Measurements from ENCODE around the gene CD80. TPM values are rescaled to one million over a fixed set of nuclear protein-coding genes. Genes with fewer than 3 reads are reported as not detected.
"Not testable (repeated sequence)": the region's sequence is repeated elsewhere in the genome, so short reads cannot be mapped to it uniquely, and the experiment has no call there.

The CD80 gene
- total RNA-seq, 1 experiment from 2014 or later, result not detected

DNA sequence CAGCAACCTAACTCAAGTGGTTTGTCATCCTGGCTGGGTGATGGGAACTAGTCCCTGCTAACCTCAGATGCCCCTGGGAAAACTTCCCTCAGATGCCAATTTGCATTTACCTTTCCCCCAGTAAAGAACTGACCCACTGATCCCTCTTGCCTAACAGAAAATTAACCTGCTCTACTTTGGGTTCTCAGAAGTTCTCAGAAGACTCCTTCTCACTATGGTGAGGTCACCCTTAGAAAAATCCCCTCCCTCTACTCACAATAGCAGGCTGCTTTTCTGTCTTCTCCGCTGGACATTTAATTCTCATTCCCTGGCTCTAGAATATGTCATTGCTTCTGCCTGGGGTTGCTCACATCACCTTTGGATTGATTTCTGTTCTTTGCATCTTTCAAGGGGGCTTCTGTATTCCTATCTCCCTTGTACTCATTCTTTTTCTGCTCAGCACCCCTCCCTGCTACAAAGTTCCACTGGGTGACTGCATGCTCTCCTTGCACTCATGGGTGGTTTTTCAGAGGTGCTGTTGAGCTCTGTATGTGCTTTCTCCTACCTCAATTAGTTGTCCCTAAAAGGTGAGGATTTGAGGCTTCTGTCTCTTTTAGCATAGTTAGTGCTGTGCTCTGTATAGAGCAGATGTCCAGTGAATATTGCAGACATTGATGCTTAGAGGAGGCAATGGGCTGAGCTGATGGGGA is 39.1 kb upstream of the CD80 start:
- Mint-ChIP-seq H3K4me3 (ENCODE audit: unreplicated experiment) (no peak overlapping the region), H3K27ac (ENCODE audit: low read depth, unreplicated experiment) (no peak overlapping the region), H3K9me3 (ENCODE audit: unreplicated experiment) (no peaks in the 10 kb centered on the region), H3K4me1 (ENCODE audit: insufficient read depth, unreplicated experiment) (no peaks in the 10 kb centered on the region), H3K27me3 (ENCODE audit: insufficient read depth, unreplicated experiment) (no peaks in the 10 kb centered on the region), H3K36me3 (ENCODE audit: insufficient read depth, unreplicated experiment) (no peaks in the 10 kb centered on the region)
- CTCF ChIA-PET, result interaction anchor here (0.6 kb wide), 1 partner anchor 82 kb away, joined by 3 read pairs; no protein-coding TSS in a partner anchor
- DNase-seq (ENCODE audit: unreplicated experiment), result no peak
- no TSS peak for BruUV-seq (replicated peaks)
- POLR2A ChIA-PET, result no interaction called here
- no peak for TF ChIP-seq CTCF (IDR thresholded peaks at IDR 0.05; ENCODE audit: unreplicated experiment)
- intact Hi-C loops (cut with micrococcal nuclease), result no loop called here

- Mint-ChIP-seq H3K4me3 (ENCODE audit: unreplicated experiment) (no peak within 1 kb of the TSS), H3K4me1 (ENCODE audit: insufficient read depth, unreplicated experiment) (no peaks in the 10 kb centered on the region), H3K9me3 (ENCODE audit: unreplicated experiment) (no peaks in the 10 kb centered on the region), H3K27ac (ENCODE audit: low read depth, unreplicated experiment) (no peak within 1 kb of the TSS), H3K27me3 (ENCODE audit: insufficient read depth, unreplicated experiment) (no peaks in the 10 kb centered on the region), H3K36me3 (ENCODE audit: insufficient read depth, unreplicated experiment) (no peaks in the 10 kb centered on the region)
- no peak for TF ChIP-seq CTCF (IDR thresholded peaks at IDR 0.05; ENCODE audit: unreplicated experiment)
- ChIA-PET POLR2A (no interaction called here), CTCF (no interaction called here)
- no peak for DNase-seq (ENCODE audit: unreplicated experiment)
- BruUV-seq (replicated peaks), result no TSS peak
- intact Hi-C loops (cut with micrococcal nuclease), result no loop called here
Observed at GRCh38 chr3:119597548-119598288, 38.3 kb upstream of the CD80 start, which contains the start of gene PLA1A. TSS of gene PLA1A (plus strand) at chr3:119597885. CDS start at chr3:119597914, 29 bp downstream.

GRCh38 chr3:119596398-119596797 is 37.0 kb upstream of the CD80 start:
- H3K27ac Mint-ChIP-seq (ENCODE audit: low read depth, unreplicated experiment), result no peak overlapping the region
- TF ChIP-seq CTCF (IDR thresholded peaks at IDR 0.05; ENCODE audit: unreplicated experiment), result no peak
- no peaks in the 10 kb centered on the region for H3K4me1 Mint-ChIP-seq (ENCODE audit: insufficient read depth, unreplicated experiment)
- no peaks in the 10 kb centered on the region for H3K27me3 Mint-ChIP-seq (ENCODE audit: insufficient read depth, unreplicated experiment)
- ChIA-PET CTCF (no interaction called here), POLR2A (no interaction called here)
- no peaks in the 10 kb centered on the region for H3K36me3 Mint-ChIP-seq (ENCODE audit: insufficient read depth, unreplicated experiment)
- BruUV-seq (replicated peaks), result no TSS peak
- H3K4me3 Mint-ChIP-seq (ENCODE audit: unreplicated experiment), result no peak overlapping the region
- no peaks in the 10 kb centered on the region for H3K9me3 Mint-ChIP-seq (ENCODE audit: unreplicated experiment)
- intact Hi-C loops (cut with micrococcal nuclease), result no loop called here
- no peak for DNase-seq (ENCODE audit: unreplicated experiment)

DNA sequence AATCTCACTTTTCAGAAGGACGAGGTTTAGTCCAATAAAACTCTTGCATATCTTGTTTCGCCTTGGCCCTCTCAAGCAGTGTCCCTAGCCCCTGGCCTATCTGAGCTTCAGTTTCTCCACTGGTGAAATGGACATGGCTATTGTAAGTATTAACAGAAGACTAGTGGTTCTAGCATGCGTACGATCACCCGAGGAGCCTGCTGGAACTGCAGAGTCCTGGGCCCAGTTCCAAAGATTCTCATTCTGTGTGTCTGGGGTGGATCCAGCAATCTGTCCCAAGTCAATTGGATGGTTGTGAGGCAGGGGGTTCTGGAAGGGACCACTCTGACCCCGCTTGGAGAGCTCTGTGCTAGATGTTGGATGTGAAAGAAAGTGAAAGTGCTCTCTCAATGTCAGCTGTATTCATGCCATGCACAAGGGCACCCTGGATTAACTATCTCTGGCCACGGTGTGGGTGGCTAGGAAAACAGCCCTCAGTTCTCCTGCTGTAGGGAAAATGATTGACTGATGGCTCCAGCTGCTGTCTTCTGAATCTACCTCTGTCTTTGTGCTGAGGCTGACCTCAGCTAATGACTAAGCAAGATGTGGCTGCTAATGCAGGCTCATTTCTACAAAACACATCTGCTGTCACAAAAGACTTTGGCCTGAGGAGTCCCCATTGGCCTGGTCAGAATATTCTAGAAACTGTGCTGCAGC is 36.4 kb upstream of the CD80 start:
- DNase-seq (ENCODE audit: unreplicated experiment), result no peak
- H3K36me3 Mint-ChIP-seq (ENCODE audit: insufficient read depth, unreplicated experiment), result no peaks in the 10 kb centered on the region
- no peak overlapping the region for H3K4me3 Mint-ChIP-seq (ENCODE audit: unreplicated experiment)
- H3K9me3 Mint-ChIP-seq (ENCODE audit: unreplicated experiment), result no peaks in the 10 kb centered on the region
- H3K4me1 Mint-ChIP-seq (ENCODE audit: insufficient read depth, unreplicated experiment), result no peaks in the 10 kb centered on the region
- ChIA-PET CTCF (no interaction called here), POLR2A (no interaction called here)
- intact Hi-C loops (cut with micrococcal nuclease), result no loop called here
- TF ChIP-seq CTCF (IDR thresholded peaks at IDR 0.05; ENCODE audit: unreplicated experiment), result no peak
- no TSS peak for BruUV-seq (replicated peaks)
- H3K27ac Mint-ChIP-seq (ENCODE audit: low read depth, unreplicated experiment), result no peak overlapping the region
- no peaks in the 10 kb centered on the region for H3K27me3 Mint-ChIP-seq (ENCODE audit: insufficient read depth, unreplicated experiment)

DNA sequence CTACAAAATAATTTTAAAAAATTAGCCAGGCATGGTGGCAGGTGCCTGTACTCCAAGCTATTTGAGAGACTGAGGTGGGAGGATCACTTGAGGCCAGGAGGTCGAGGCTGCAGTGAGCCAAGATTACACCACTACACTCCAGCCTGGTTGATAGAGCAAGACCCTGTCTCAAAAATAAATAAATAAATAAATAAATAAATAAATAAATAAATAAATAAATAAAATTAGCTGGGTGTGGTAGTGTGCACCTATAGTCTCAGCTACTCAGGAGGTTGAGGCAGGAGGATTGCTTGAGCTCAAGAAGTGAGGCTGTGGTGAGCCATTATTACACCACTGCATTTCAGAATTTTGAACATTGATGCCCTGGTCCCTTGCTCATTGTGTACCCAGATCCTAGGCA is 35.5 kb upstream of the CD80 start:
- POLR2A ChIA-PET, result interaction anchor here (0.7 kb wide), 1 partner anchor 125 kb away, joined by 3 read pairs; no protein-coding TSS in a partner anchor
- H3K27ac Mint-ChIP-seq (ENCODE audit: low read depth, unreplicated experiment); H3K9me3 Mint-ChIP-seq (ENCODE audit: unreplicated experiment); DNase-seq (ENCODE audit: unreplicated experiment); H3K4me1 Mint-ChIP-seq (ENCODE audit: insufficient read depth, unreplicated experiment); H3K4me3 Mint-ChIP-seq (ENCODE audit: unreplicated experiment); CTCF ChIA-PET; H3K36me3 Mint-ChIP-seq (ENCODE audit: insufficient read depth, unreplicated experiment); intact Hi-C loops (cut with micrococcal nuclease); BruUV-seq (replicated peaks); H3K27me3 Mint-ChIP-seq (ENCODE audit: insufficient read depth, unreplicated experiment): not testable (repeated sequence)

Data from MCF 10A (cell line).